H1 (cell line): Measurements from ENCODE around the gene ADGRB3. TPM values are rescaled to one million over a fixed set of nuclear protein-coding genes. Genes with fewer than 3 reads are reported as not detected.

Experiments used
- EZH2 ChIP-seq: fragments of 200-600 bp; sonication (generic); IDR thresholded peaks from 2 replicates; pipeline ENCODE4 v1.7.1; 2012; ENCODE audit warnings: low read depth, mild to moderate bottlenecking, moderate library complexity, low read length, inconsistent platforms; ENCODE audit not compliant: severe bottlenecking
- GABPA ChIP-seq: IDR thresholded peaks from 2 replicates; pipeline ENCODE4 v1.6.1; 2011; ENCODE audit warnings: mild to moderate bottlenecking, low read length, moderate library complexity, borderline replicate concordance; ENCODE audit not compliant: insufficient read depth
- HDAC2 ChIP-seq, 2 experiments: fragments of 300-600 bp in 1 of 2; sonication (generic) in 1 of 2; IDR thresholded peaks; 2 replicates each; pipeline ENCODE4 v1.6.1; 2011 to 2012; ENCODE audit warnings: low read depth in 2 of 2, low read length in 2 of 2, mild to moderate bottlenecking in 2 of 2, moderate library complexity in 2 of 2, borderline replicate concordance in 1 of 2, inconsistent platforms in 1 of 2
- JUND ChIP-seq: IDR thresholded peaks from 2 replicates; pipeline ENCODE4 v1.6.1; 2011; ENCODE audit warnings: mild to moderate bottlenecking, improper control_type of control experiment, low read length
- KDM1A ChIP-seq: fragments of 200-600, 300-600 bp; sonication (generic); IDR thresholded peaks from 2 replicates; pipeline ENCODE4 v1.7.1; 2016; ENCODE audit warnings: mild to moderate bottlenecking, low read length, borderline replicate concordance
- KDM4A ChIP-seq: IDR thresholded peaks from one replicate; pipeline ENCODE4 v1.7.1; 2012; ENCODE audit warnings: low read depth, mild to moderate bottlenecking, moderate library complexity, low read length, inconsistent platforms; ENCODE audit not compliant: severe bottlenecking
- MAX ChIP-seq: IDR thresholded peaks from 2 replicates; pipeline ENCODE4 v1.6.1; 2012; ENCODE audit warnings: inconsistent platforms
- SIRT6 ChIP-seq: IDR thresholded peaks from one replicate; pipeline ENCODE4 v1.7.1; 2012; ENCODE audit warnings: low read length, inconsistent platforms
- polyA plus RNA-seq, 7 experiments: library from polyadenylated mRNA; depleted of rRNA in 3 of 7; stranded (reverse) in 5 of 7; unstranded in 2 of 7; fragments of >200 nt in 5 of 7; fragments of 200-250 nt in 2 of 7; gene quantifications; 1 replicate in 5 of 7; 2 replicates in 1 of 7; 4 replicates in 1 of 7; pipeline versions ENCODE4 v1.2.1 to v1.2.3, GENCODE V29; 2011 to 2013; ENCODE audit warnings: missing spikeins in 2 of 7, mixed read lengths in 2 of 7
- total RNA-seq: library from RNA; stranded (reverse); fragmentation: NEBNext Ultra II Directional; extraction: Animal tissue kit (Norgen Biotek cat#: 25700); gene quantifications from 2 replicates; pipeline ENCODE4 v1.2.1, GENCODE V29; 2021

ADGRB3 gene
- total and polyA plus RNA-seq, 2 of the 8 experiments (the other 6 are each of a cell fraction or from before 2014, with no cell fraction given), result 0.35 to 1.2 TPM

GRCh38 chr6:68711386-68712000 lies 76.4 kb downstream of the ADGRB3 start (continued):
- TF ChIP-seq EZH2 (no peak), HDAC2 (IDR thresholded peaks at IDR 0.05; ENCODE audit: borderline replicate concordance in 1 of 2, low read depth in 2 of 2, low read length in 2 of 2) (no peak), JUND (no peak), MAX (no peak), KDM4A (no peak), KDM1A (no peak), SIRT6 (no peak), GABPA (no peak)
- TF ChIP-seq, all 59 proteins: peak for 0
